Endothelial cell of umbilical vein (primary cell): Measurements from ENCODE around the gene GOLGA2. TPM values are rescaled to one million over a fixed set of nuclear protein-coding genes. Genes with fewer than 3 reads are reported as not detected.

ENCODE experiments used
- BruUV-seq: library from RNA; stranded (reverse); fragments of 400-500 nt; replicated peaks from 2 replicates; lab custom pipeline; 2021; lab: Mats Ljungman, UMichigan
- CTCF ChIA-PET: fragments of 300-600, 350-600 bp; sonication (Branson Sonifier 250); formaldehyde crosslinking; loops from one replicate; lab custom pipeline; 2021; ENCODE audit warnings: antibody characterized with exemption, inconsistent platforms; lab: Charles Lee
- POLR2A ChIA-PET: fragments of 300-600, 350-600 bp; sonication (Branson Sonifier 250); formaldehyde crosslinking; loops from one replicate; lab custom pipeline; 2021; ENCODE audit warnings: antibody characterized with exemption, inconsistent platforms; lab: Charles Lee
- DNase-seq: peaks from one replicate; pipeline ENCODE4 v3.0.0-alpha.2; 2011; ENCODE audit warnings: low read depth, low spot score
- FAIRE-seq: peaks from 2 replicates; lab custom pipeline; 2011; peaks lifted over from hg19 to GRCh38; lab: Jason Lieb, UNC
- H2AFZ ChIP-seq: 2 replicates; pipeline ENCODE4 v1.6.0; 2012; ENCODE audit warnings: low read depth, low read length, control low read depth, inconsistent platforms
- H3K27ac ChIP-seq: 2 replicates; pipeline ENCODE4 v1.5.1; 2011; ENCODE audit warnings: low read depth, mild to moderate bottlenecking, control low read depth, low read length, moderate library complexity; ENCODE audit not compliant: insufficient read depth
- H3K27me3 ChIP-seq, 2 experiments: 2 replicates each; pipeline versions ENCODE4 v1.6.0 to v1.6.1; 2011; ENCODE audit warnings: low read length in 2 of 2, mixed read lengths in 1 of 2; ENCODE audit not compliant: control insufficient read depth in 2 of 2, insufficient read depth in 2 of 2
- H3K36me3 ChIP-seq, 2 experiments: 2 replicates in 1 of 2; 3 replicates in 1 of 2; pipeline ENCODE4 v1.5.1; 2011; ENCODE audit warnings: low read length in 2 of 2, mild to moderate bottlenecking in 1 of 2, moderate library complexity in 1 of 2; ENCODE audit not compliant: control insufficient read depth in 2 of 2, insufficient read depth in 2 of 2; ENCODE audit errors: extremely low read depth in 1 of 2
- H3K4me1 ChIP-seq: 3 replicates; pipeline ENCODE4 v1.5.1; 2011; ENCODE audit warnings: mild to moderate bottlenecking, low read length; ENCODE audit not compliant: control insufficient read depth, insufficient read depth; ENCODE audit errors: extremely low read depth
- H3K4me2 ChIP-seq: 2 replicates; pipeline ENCODE4 v1.6.1; 2011; ENCODE audit warnings: low read length, control low read depth, mixed read lengths; ENCODE audit not compliant: insufficient read depth
- H3K4me3 ChIP-seq, 3 experiments: fragments of 200-600 bp in 1 of 3; sonication (generic), shearing (Covaris generic) in 1 of 3; replicated peaks in 1 of 3; 2 replicates each; pipeline ENCODE4 v1.5.1; 2011 to 2016; ENCODE audit warnings: control low read depth in 3 of 3, low read length in 3 of 3, mild to moderate bottlenecking in 2 of 3, inconsistent platforms in 1 of 3, low read depth in 1 of 3, moderate library complexity in 1 of 3; ENCODE audit not compliant: insufficient read depth in 1 of 3
- H3K79me2 ChIP-seq: 2 replicates; pipeline ENCODE4 v1.6.0; 2012; ENCODE audit warnings: low read length, inconsistent platforms; ENCODE audit not compliant: control insufficient read depth, insufficient read depth
- H3K9ac ChIP-seq: replicated peaks from 2 replicates; pipeline ENCODE3; 2011; ENCODE audit warnings: low read length, control low read depth; ENCODE audit not compliant: insufficient read depth; ENCODE audit errors: extremely low read depth
- H3K9me1 ChIP-seq: replicated peaks from 3 replicates; pipeline ENCODE4 v1.6.0; 2011; ENCODE audit warnings: mild to moderate bottlenecking, low read length; ENCODE audit not compliant: control insufficient read depth, insufficient read depth; ENCODE audit errors: extremely low read depth
- H3K9me3 ChIP-seq: replicated peaks from 2 replicates; pipeline ENCODE4 v1.5.1; 2012; ENCODE audit warnings: low read length, inconsistent platforms; ENCODE audit not compliant: control insufficient read depth, insufficient read depth
- H4K20me1 ChIP-seq: replicated peaks from 2 replicates; pipeline ENCODE3; 2011; ENCODE audit warnings: mild to moderate bottlenecking, low read length; ENCODE audit not compliant: control insufficient read depth, insufficient read depth; ENCODE audit errors: extremely low read depth
- EZH2 ChIP-seq: IDR thresholded peaks from 2 replicates; pipeline ENCODE4 v1.6.1; 2012; ENCODE audit warnings: borderline replicate concordance, low read depth, mild to moderate bottlenecking, moderate library complexity, low read length, inconsistent platforms; ENCODE audit not compliant: severe bottlenecking
- FOS ChIP-seq: IDR thresholded peaks from 2 replicates; pipeline ENCODE4 v1.6.1; 2011; ENCODE audit warnings: mild to moderate bottlenecking, low read length, moderate library complexity, borderline replicate concordance; ENCODE audit not compliant: insufficient read depth
- GATA2 ChIP-seq: IDR thresholded peaks from 2 replicates; pipeline ENCODE4 v1.7.0; 2011; ENCODE audit warnings: low read depth, mild to moderate bottlenecking, moderate library complexity, mixed read lengths, low read length; ENCODE audit not compliant: insufficient read length, insufficient read depth
- JUN ChIP-seq: IDR thresholded peaks from 2 replicates; pipeline ENCODE4 v1.6.1; 2011; ENCODE audit warnings: borderline replicate concordance, low read depth; ENCODE audit not compliant: insufficient read length, insufficient read depth
- MAX ChIP-seq: IDR thresholded peaks from 2 replicates; pipeline ENCODE4 v1.6.1; 2011; ENCODE audit not compliant: insufficient read depth, insufficient read length
- POLR2A ChIP-seq: IDR thresholded peaks from 2 replicates; pipeline ENCODE4 v1.6.1; 2012; ENCODE audit warnings: low read depth, mild to moderate bottlenecking, control low read depth, low read length
- dilution Hi-C: fragments of 300-500 bp; cut with MboI; formaldehyde crosslinking; loops from one replicate; pipeline ENCODE4 v1.15.0; 2019; ENCODE audit warnings: low sequenced_read_pairs; ENCODE audit not compliant: extremely low pct_ligation_motif_present
- intact Hi-C: fragments of 100-400 bp; cut with micrococcal nuclease; formaldehyde crosslinking; loops from one replicate; pipeline ENCODE4 v1.10.0; 2022
- polyA plus RNA-seq, 4 experiments: library from polyadenylated mRNA; depleted of rRNA in 3 of 4; stranded (reverse) in 3 of 4; unstranded in 1 of 4; fragments of >200 nt; gene quantifications; 2 replicates each; pipeline versions ENCODE4 v1.2.1 to v1.2.3, GENCODE V29; 2011 to 2012; ENCODE audit warnings: missing spikeins in 1 of 4
- total RNA-seq: library from RNA; stranded (reverse); gene quantifications from 2 replicates; pipeline ENCODE4 v1.2.3, GENCODE V29; 2021

The GOLGA2 gene
- total and polyA plus RNA-seq, 2 donors (not counting 3 experiments of a cell fraction or from before 2014, with no cell fraction given) = 52.3 to 114 TPM

GRCh38 chr9:128214571-128215490, 61.0 kb downstream of the GOLGA2 start:
- intact Hi-C loops = no loop called here
- no peak for TF ChIP-seq FOS
- no peak for TF ChIP-seq POLR2A
- no peak for TF ChIP-seq MAX
- no peak for TF ChIP-seq EZH2
- no peak for TF ChIP-seq JUN
- no peak for TF ChIP-seq GATA2

More at GRCh38 chr9:128214571-128215490, 61.0 kb downstream of the GOLGA2 start:
- Histone ChIP-seq H3K79me2 (no peaks in the 10 kb centered on the region), H3K4me1 (peaks cover 3% of the 10 kb centered on the region), H4K20me1 (no peaks in the 10 kb centered on the region), H3K36me3 (no peaks in the 10 kb centered on the region), H3K27me3 (peaks cover 11% of the 10 kb centered on the region in 2 experiments), H3K27ac (no peak overlapping the region), H3K4me3 (no peak overlapping the region), H3K9me1 (no peaks in the 10 kb centered on the region), H3K9ac (no peak overlapping the region), H3K4me2 (no peak overlapping the region), H2AFZ (no peak overlapping the region), H3K9me3 (no peaks in the 10 kb centered on the region)
- POLR2A ChIA-PET = no interaction called here
- BruUV-seq = no TSS peak
- FAIRE-seq (no peak), DNase-seq (no peak)
- dilution Hi-C loops = no loop called here
- CTCF ChIA-PET = interaction anchor here (1.5 to 2.5 kb wide), 2 partner anchors 8 to 11 kb away, joined by 5 to 10 read pairs; partner anchors contain the start of gene DNM1
